ENCODE measurements around the gene XRN2.

DNA sequence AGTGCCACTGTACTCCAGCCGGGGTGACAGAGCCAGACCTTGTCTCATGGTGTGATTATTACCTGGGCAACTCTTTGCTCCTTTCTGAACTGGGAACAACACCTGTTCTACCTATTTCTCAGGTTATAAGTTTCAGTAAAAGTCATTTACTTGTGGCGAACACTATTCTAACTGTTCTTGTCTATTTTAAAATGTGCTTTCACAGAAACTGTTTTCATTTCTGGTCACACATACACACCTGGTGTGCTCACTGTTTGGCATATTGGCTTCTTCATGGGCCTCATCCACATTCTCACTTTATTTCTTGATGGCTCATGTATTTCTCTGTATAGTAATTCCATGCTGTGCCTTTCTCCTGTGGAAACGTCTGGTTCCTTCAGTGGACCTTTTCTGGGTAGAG is 30.5 kb upstream of the XRN2 start:
- TF ChIP-seq, protein P1, sequence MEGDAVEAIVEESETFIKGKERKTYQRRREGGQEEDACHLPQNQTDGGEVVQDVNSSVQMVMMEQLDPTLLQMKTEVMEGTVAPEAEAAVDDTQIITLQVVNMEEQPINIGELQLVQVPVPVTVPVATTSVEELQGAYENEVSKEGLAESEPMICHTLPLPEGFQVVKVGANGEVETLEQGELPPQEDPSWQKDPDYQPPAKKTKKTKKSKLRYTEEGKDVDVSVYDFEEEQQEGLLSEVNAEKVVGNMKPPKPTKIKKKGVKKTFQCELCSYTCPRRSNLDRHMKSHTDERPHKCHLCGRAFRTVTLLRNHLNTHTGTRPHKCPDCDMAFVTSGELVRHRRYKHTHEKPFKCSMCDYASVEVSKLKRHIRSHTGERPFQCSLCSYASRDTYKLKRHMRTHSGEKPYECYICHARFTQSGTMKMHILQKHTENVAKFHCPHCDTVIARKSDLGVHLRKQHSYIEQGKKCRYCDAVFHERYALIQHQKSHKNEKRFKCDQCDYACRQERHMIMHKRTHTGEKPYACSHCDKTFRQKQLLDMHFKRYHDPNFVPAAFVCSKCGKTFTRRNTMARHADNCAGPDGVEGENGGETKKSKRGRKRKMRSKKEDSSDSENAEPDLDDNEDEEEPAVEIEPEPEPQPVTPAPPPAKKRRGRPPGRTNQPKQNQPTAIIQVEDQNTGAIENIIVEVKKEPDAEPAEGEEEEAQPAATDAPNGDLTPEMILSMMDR (conservative IDR thresholded peaks at IDR 0.05; ENCODE audit: low read depth, low read length) = no peak
- TF ChIP-seq EZH2 (IDR thresholded peaks at IDR 0.05; ENCODE audit: borderline replicate concordance, low read depth, low read length, poor library complexity, severe bottlenecking) = no peak

All from A673 (cell line).